Measurements from ENCODE around the gene DENND2D.
"Not testable (repeated sequence)": the region's sequence is repeated elsewhere in the genome, so short reads cannot be mapped to it uniquely, and the experiment has no call there.

The DENND2D gene

GRCh38 chr1:111222308-111223125 is 22.1 kb upstream of the DENND2D start:
- peak; percentile 62 to 68 for DNase-seq (ENCODE audit: extremely low read depth in 1 of 2, low read depth in 1 of 2)

- peak in 1 of 2 donors; percentile 67 for DNase-seq (ENCODE audit: extremely low read depth in 1 of 2, low read depth in 1 of 2)
These were observed 21.3 kb upstream of the DENND2D start for GRCh38 chr1:111221633-111222291.

GRCh38 chr1:111221276-111221632 is 20.8 kb upstream of the DENND2D start:
- no peak for DNase-seq (ENCODE audit: extremely low read depth in 1 of 2, low read depth in 1 of 2)

- DNase-seq (ENCODE audit: extremely low read depth in 1 of 2, low read depth in 1 of 2) = no peak
These were observed 19.9 kb upstream of the DENND2D start for GRCh38 chr1:111220302-111220890.

GRCh38 chr1:111219557-111220286 is 19.3 kb upstream of the DENND2D start:
- DNase-seq (ENCODE audit: extremely low read depth in 1 of 2, low read depth in 1 of 2) = peak in 1 of 2 donors; percentile 59

- DNase-seq (ENCODE audit: extremely low read depth in 1 of 2, low read depth in 1 of 2) = no peak
These were observed 18.5 kb upstream of the DENND2D start for GRCh38 chr1:111218701-111219556.

- no peak for DNase-seq (ENCODE audit: extremely low read depth in 1 of 2, low read depth in 1 of 2)
These were observed 16.9 kb upstream of the DENND2D start for GRCh38 chr1:111217183-111217910.

GRCh38 chr1:111216751-111217150 is 16.3 kb upstream of the DENND2D start:
- no peak for DNase-seq (ENCODE audit: extremely low read depth in 1 of 2, low read depth in 1 of 2)

- not testable (repeated sequence) for DNase-seq (ENCODE audit: extremely low read depth in 1 of 2, low read depth in 1 of 2)
These were observed 14.8 kb upstream of the DENND2D start for GRCh38 chr1:111215285-111215684.

GRCh38 chr1:111214884-111215283 is 14.4 kb upstream of the DENND2D start:
- peak in 1 of 2 donors; percentile 57 for DNase-seq (ENCODE audit: extremely low read depth in 1 of 2, low read depth in 1 of 2)

GRCh38 chr1:111214074-111214801 is 13.8 kb upstream of the DENND2D start:
- no peak for DNase-seq (ENCODE audit: extremely low read depth in 1 of 2, low read depth in 1 of 2)

- DNase-seq (ENCODE audit: extremely low read depth in 1 of 2, low read depth in 1 of 2) = no peak
These were observed 13.0 kb upstream of the DENND2D start for GRCh38 chr1:111213412-111213811.

- DNase-seq (ENCODE audit: extremely low read depth in 1 of 2, low read depth in 1 of 2) = no peak
These were observed 12.3 kb upstream of the DENND2D start for GRCh38 chr1:111212634-111213335.

- no peak for DNase-seq (ENCODE audit: extremely low read depth in 1 of 2, low read depth in 1 of 2)
These were observed 11.5 kb upstream of the DENND2D start for GRCh38 chr1:111211921-111212320.

- DNase-seq (ENCODE audit: extremely low read depth in 1 of 2, low read depth in 1 of 2) = no peak
These were observed 9.2 kb upstream of the DENND2D start for GRCh38 chr1:111209622-111210021.

GRCh38 chr1:111208921-111209320 is 8.5 kb upstream of the DENND2D start:
- no peak for DNase-seq (ENCODE audit: extremely low read depth in 1 of 2, low read depth in 1 of 2)

- DNase-seq (ENCODE audit: extremely low read depth in 1 of 2, low read depth in 1 of 2) = no peak
These were observed 5.2 kb upstream of the DENND2D start for GRCh38 chr1:111205714-111206050.

- no peak for DNase-seq (ENCODE audit: extremely low read depth in 1 of 2, low read depth in 1 of 2)
These were observed 4.7 kb upstream of the DENND2D start for GRCh38 chr1:111204983-111205713.
